Activated CD8-positive, alpha-beta memory T cell treated with anti-CD3 and anti-CD28 coated beads for 36 hours (primary cell): ENCODE results near the gene CAMTA1. TPM values are rescaled to one million over a fixed set of nuclear protein-coding genes. Genes with fewer than 3 reads are reported as not detected.
"Not testable (repeated sequence)": the region's sequence is repeated elsewhere in the genome, so short reads cannot be mapped to it uniquely, and the experiment has no call there.

Experiments used
- CTCF ChIA-PET: fragments of 350-600 bp; sonication (Branson Sonifier 250); formaldehyde crosslinking; loops from one replicate; lab custom pipeline; 2021; ENCODE audit warnings: antibody characterized with exemption; lab: Charles Lee
- POLR2A ChIA-PET: fragments of 350-600 bp; sonication (Branson Sonifier 250); formaldehyde crosslinking; loops from one replicate; lab custom pipeline; 2021; ENCODE audit warnings: antibody characterized with exemption; lab: Charles Lee
- total RNA-seq, 2 experiments: library from RNA; stranded (reverse); gene quantifications; one replicate each; pipeline ENCODE4 v1.2.3, GENCODE V29; 2021

The CAMTA1 gene
- total RNA-seq, 2 experiments from 2014 or later: 66.5 to 72.5 TPM

DNA sequence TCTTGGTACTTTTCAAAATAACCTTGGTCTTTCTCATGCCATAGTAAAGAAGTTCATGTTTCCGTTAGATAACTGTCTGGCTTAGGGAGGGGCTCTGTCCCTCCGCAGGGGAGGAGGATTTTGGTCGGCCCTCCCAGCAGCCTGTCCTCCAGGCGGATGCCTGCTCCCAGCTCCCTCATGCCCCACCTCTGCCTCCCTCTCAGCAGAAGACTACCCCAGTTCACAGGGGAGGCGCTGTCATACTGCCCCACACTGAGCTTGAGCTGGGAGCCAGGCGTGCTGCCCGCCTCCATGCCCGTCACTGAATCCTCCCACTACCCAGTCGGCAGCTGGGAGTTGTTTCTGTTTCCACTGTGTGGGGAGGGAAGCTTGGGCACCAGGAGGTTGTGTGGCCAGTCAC, 127.3 kb downstream of the CAMTA1 start:
- CTCF ChIA-PET: no interaction called here
- POLR2A ChIA-PET: no interaction called here

DNA sequence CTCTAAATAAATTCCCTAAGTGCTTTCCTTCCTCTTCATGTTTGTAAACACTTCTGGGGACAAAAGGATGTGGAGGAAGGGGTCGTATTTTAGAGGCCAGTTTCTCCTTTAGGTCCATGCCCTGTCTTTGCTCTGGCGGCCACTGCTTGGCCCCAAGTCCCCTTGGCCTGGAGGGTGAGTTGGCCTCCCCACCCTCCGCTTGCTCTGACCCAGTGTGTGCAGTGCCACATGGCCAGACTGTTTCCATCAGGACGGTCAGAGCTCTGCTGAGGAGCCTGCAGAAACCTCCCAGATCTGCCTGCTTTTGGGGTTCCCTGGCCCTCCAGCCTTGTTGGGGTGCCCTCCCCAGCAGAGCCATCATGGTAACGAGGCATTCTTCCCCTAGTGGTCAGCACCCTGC, 127.8 kb downstream of the CAMTA1 start:
- CTCF ChIA-PET: no interaction called here
- POLR2A ChIA-PET: no interaction called here

DNA sequence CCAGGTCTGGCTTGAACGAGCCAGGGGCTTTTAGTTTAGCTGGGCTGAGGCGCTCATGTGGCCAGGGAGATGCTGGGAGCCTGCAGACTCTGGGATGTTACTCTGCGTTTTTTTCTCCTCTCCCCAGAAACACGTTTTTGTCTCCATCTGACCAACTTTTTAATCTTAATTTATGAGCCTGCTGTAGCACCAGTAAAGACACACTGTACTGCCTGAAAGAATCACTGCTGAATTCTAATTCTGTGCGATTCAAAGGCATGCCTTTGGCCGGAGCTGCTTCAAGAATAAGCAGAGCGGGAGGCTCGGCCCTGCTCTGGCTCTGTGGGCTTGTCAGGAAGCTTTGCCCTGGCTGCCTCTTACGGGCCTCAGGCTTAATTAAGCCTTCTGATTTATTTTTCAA, 129.5 kb downstream of the CAMTA1 start:
- CTCF ChIA-PET: interaction anchor here (0.7 kb wide), 1 partner anchor 565 kb away, joined by 5 read pairs; no protein-coding TSS in a partner anchor
- POLR2A ChIA-PET: no interaction called here

DNA sequence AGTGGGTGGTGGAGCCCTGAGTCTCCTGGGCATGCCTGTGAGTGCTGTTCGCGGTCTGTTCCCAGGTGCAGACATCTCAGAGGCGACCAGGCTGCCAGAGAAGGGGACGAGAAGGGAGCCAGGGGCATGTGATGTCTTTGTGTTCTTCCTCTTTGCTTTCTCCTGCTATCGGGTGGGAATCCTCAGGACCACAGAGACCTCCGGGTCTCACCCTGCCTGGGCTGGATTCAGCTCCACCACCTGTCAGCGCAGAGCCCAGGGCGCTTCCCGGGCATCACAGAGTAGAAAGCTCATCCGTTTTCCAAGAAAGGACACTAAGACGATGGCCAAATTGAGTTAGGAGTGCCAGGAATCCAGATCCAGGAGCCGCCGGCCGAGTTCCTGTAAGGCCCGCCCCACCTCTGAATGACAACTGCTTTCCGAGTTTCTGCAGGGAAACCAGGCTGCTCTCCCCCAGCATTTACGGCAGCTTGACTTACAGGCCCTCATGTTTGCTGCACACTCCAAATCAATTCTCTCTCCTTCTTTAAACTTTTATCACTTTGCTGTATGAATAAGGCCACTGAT, 130.8 kb downstream of the CAMTA1 start:
- ChIA-PET CTCF (no interaction called here), POLR2A (no interaction called here)

DNA sequence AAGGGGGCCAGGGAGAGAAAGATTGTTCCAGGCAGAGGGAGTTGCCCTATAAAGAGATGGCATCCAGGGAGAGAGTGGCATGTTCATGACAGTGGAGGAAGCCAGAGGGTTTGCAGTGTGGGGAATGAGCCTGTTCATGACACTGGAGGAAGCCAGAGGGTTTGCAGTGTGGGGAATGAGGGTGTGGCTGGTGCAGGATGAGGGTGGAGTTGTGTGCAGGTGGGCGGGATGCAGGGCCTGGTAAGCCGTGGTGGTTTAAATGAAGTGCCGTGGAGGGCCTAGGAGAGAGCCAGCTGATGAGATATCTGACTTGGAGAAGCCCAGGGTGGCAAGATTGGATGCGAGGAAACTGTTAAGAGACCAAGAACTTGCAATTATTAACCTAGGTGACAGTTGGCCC, 131.8 kb downstream of the CAMTA1 start:
- CTCF ChIA-PET: no interaction called here
- POLR2A ChIA-PET: no interaction called here

DNA sequence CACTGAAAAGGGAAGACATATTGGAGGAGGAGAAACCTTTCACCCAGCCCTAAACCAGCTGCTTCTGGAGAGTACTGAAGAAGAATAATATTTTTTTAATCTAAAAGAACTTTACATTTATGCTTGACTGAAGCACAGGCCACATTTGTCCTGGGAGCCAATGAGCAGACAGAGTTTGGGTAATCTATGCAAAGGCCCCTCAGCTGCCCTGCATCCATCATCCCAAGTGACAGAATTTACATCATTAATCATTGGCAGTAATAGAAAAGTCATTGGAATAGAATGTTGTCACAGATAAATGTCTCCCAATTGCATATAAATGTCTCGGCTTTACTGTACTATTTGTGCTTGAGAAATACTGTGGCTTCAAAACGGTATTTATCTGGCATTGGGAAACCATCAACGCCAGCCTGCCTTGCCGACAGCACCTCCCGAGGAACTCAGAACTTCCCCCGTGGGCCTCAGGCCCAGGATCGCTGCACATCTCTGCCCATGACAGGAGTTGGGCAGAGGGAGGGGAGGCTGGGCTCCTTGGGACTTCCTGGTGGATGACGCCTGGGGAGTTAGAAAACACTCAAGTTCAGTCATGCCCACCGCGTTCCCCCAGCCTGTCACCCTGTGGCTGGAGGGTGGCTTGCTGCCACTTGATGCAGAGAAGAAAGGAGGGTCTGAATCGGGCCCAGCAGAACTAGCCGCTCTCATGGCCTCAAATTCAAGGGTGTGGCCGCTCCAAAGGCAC, 133.1 kb downstream of the CAMTA1 start:
- CTCF ChIA-PET: interaction anchor here (0.6 kb wide), 1 partner anchor 487 kb away, joined by 3 read pairs; no protein-coding TSS in a partner anchor
- POLR2A ChIA-PET: no interaction called here

DNA sequence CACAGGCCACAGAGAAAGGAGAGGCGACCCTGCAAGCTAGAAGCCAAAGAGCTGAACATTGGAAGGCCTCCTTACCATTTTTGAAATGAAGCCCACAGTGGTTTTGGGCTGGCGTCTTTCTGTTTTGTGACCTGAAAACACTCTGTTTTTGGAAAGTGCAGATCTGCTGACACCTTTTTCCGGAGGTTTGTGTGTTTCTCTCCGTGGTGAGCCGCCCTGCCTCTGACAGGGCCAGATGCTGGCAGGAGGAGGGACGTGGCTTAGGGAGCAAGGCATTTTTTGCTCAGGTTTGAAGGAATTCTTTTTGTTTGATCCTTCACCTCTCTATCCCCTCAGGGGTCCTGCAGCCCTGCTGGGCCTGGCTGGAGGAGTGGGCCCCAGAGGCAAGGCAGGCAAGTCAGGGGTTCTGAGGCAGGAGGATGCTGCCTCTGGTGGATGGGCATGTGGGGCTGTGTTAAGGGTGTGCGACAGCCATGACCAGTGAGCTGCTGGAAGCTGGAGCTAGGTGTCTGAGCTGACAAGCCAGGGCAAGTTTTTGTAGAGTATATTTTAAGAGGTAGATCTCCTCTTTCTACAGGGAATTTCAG, 133.8 kb downstream of the CAMTA1 start:
- ChIA-PET CTCF (no interaction called here), POLR2A (no interaction called here)

DNA sequence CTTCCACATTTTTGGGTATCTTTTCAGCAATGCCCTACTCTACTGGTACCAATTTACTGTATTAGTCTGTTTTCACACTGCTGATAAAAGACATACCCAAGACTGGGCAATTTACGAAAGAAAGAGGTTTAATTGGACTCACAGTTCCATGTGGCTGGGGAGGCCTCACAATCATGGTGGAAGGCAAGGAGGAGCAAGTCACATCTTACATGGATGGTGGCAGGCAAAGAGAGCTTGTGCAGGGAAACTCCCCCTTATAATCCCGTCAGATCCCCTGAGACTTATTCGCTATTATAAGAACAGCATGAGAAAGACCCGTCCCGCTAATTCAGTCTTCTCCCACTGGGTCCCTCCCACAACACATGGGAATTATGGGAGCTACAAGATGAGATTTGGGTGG, 136.3 kb downstream of the CAMTA1 start:
- CTCF ChIA-PET, POLR2A ChIA-PET: not testable (repeated sequence)

DNA sequence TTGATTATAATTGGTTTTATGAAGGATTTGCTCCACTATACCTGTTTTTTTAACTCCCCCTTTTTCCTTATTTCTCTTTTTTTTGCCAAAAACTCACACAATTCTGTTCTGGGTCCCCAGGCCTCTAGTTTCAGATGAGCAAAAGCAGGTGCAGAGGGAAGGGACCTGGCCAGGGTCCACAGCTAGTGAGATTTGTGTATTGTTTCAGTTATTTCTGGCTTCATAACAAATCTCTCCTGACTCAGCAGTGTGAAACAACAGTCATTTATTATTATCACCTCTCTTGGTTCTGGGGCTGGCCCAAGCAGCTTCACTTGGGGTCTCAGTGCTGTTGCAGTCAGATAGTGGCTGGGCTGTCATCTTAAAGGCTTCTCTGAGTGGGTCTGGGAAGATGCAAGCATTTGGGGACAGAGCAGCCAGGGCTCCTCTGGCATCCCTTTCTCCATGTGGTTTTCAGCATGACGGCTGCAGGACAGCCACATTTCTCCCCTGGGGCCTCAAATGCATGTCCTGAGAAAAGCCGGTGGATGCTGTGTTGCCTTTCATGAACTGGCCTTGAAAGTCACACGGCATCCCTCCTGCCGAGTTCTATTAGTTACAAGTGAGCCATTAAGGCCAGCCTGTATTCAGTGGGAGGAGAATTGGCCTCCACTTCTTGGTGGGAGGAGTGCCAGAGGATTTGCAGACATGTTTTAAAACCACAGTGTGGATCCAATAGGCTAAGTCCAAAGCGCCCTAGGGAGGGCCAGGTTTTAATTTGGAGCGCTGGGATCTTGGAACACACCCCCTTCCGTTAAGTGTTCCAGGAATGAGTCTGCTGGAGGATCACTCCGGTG, 137.1 kb downstream of the CAMTA1 start:
- POLR2A ChIA-PET: no interaction called here
- CTCF ChIA-PET: no interaction called here

DNA sequence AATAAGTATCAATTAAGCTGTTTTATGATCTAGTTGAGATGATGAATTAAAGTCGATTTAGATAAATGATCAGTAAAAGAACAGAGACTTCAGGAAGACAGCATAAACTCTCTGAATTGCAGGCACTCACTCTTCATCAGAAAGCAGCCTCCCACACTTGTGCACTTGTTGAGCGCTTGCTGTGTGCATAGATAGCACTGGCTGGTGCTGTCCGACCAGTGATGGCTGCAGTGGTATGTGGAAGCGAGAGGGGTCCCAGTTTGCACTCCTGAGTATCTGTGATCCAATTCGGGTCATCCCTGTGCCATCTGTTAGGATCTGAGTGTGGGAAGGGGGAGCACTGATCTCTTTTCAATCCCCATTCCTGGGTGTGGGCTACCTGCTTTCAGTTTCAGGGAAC, 137.8 kb downstream of the CAMTA1 start:
- CTCF ChIA-PET: no interaction called here
- POLR2A ChIA-PET: no interaction called here

DNA sequence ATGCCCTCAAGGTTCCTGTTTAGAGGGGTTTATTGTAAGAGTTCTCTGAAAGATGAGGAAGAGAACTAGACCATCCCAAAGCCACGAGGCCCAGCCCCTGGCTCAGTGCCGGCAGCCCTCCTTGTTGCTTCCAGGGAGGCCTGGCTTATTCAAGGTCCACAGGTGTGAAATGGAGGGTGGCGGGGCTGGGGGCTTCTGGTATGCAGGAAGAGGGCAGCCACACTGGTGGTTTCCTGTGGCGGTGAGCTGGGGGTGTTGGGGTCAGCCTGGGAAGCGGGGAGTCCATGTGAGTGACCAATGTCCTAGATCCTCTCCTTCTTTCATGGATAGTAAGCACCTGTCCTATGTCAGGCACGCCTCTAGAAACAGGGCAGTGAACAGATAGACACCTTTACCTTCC, 138.2 kb downstream of the CAMTA1 start:
- ChIA-PET POLR2A (no interaction called here), CTCF (no interaction called here)

DNA sequence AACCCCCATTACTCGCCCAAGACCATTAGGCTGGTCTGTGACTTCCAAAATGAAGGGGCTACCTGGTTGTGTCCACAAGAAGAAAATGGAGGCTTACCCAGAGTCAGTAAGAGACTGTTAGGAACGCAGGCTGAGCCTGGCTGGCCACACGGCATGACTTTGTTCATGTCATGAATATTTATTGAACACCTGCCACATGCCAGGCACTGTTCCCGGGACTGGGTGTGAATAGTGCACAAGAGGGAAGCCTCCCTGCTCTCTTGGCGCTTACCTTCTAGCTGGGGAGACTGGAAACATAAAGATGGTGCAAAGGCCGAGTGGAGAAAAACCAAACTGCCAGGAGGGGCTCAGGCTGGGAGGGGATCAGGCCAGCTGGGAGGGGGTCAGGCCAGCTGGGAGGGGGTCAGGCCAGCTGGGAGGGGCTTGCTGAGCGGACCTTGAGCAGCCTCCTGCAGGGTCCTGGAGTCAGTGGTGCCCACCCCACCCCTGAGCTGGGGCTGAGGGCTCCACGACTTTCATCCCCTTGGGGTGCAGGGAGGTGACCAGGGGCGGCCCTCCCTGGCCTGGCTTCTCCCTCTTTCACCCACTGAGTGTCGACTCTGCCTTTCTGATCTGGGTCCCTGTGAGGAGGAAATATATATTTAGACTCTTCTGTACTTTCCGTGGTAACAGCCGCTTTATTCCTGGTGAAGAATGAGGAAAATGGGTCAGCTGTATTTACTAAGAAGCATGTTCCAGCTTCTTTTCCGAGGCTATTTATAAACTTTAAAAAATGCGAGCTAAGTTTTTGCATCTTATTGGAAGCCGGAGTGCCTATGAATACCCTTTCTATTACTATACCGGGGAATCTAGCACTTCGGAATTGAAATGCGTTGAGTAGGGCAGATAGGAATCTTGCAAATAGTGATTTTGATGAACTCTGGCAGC, 139.0 kb downstream of the CAMTA1 start:
- CTCF ChIA-PET: no interaction called here

DNA sequence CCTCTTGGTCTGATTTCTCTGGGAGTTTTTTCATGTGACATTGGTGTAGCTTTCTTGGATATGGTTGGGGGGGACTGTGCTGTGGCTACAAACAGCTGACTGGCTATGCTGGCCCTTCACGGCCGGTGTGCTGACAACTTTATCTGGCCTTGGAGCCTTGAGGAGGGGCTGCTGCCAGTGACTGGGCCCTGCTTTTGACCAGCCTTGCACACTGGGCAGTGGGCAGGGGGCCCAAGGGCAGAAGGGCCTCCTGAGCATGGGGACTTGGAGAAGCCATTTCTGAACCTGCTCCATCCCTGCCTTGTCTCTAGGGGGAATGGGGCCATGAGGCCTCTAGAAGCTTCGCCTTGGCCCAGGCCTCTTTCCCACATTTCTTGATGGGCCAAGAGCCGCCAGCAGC, 139.6 kb downstream of the CAMTA1 start:
- POLR2A ChIA-PET: no interaction called here
- CTCF ChIA-PET: no interaction called here

More for the DNA sequence above, 139.0 kb downstream of the CAMTA1 start:
- POLR2A ChIA-PET: no interaction called here

DNA sequence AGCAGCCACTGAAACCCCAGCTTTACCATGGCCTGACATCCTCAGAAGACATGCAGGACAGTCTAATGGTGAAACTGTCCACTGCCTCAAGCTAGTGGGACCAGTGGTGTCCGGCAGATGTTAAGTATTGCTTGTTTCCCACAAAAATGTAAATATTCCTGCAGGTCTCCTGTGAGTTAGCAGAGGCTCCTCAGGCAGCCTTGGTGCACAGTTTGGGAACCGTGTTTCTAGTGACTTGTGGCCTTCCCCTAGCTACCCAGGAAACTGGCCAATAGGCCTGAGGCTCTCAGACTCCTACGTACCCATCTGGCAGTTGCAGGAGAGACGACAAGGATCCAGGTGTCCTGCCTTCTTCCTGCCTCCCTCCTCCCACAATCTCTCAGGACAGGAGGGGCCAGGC, 142.4 kb downstream of the CAMTA1 start:
- POLR2A ChIA-PET: no interaction called here
- CTCF ChIA-PET: no interaction called here

DNA sequence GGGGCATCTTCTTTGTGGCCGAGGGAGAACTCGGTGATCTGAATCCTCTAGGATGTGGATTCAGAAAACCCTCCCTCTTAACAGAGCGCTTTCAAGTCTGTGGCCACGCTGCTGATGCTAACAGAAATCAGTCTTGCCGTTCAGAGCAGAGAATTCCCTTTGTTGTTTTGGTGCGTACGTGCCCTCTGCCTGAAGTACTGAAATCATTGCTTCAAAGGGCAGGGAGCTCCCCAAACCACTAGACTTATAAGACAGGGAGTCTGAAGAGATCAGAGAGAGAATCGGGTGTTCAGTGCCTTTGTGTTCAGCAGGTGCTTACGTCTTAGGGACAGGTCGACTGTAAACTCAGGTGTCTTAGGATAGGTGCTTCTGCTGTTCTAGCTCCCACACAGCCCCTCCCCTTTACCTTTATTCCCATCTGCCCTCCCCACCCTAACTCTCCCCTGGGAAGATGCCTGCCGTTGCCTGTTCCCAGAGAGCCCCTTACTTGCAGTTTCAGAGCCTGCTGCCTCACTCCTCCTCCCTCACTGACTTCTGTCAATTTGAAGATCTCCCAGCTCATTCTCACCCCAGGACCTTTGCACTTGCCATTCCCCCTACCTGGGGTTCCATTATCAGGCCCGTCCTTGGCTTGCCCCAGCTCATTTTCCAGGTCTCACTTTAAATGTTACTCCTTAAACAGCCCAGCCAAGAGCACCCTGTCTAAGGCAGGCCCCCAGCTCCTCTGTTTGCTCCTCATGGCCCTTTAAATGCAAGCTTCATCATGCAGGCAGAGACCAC, 143.0 kb downstream of the CAMTA1 start:
- POLR2A ChIA-PET: no interaction called here
- CTCF ChIA-PET: no interaction called here

DNA sequence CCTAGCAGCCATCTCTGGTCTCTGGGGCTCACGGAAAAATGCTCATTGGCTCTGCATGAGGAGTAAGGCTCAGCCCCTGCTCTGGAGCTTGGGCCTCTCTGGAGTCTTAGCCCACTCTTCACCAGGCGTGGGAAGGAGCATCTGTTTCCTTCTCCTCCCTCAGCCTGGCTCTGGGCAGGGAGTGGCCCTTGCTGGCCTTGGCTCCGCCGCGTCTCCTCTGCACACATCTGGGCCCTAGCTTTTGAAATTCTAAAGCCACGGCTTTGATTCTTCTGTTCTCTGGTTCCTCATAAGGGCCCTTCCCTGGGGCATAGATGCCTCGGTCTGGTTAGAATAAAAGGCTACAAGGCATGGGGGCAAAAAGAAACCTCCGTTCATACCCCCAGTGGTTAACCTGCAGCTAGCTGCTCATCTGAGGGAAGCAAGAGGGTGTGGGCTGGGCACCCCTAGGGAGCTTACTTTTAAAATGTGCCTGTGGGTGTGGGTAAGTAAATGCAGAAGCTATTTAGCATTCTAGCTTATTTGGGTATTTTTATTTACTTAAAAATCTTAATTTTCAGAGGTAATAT, 145.6 kb downstream of the CAMTA1 start:
- ChIA-PET POLR2A (no interaction called here), CTCF (no interaction called here)

DNA sequence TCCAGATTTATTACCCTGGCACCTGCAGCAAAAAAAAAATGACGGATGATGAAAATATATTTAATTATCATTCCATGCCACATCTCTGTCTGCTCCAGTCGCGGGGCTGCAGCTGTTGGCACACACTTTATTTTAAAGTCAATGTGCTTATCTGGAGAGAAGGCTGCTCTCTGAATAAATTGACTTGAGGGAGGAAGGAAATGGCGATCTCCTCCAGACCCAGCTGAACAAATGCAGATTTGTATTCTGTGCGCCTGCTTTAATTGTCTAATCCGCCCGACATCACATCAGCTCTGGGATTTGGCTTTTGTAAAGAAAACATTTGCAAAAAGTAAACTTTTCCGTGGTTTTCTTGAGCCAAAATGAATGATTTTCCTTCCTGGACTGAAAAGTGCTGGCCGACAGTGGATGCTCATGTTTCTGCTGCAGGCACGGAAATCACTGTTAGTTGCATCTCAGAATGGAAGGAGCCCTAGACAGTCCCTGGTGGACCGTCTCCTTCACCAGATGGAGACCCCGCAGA, 150.2 kb downstream of the CAMTA1 start:
- ChIA-PET CTCF (no interaction called here), POLR2A (no interaction called here)
